H9 (cell line): ENCODE results near the gene DPP6. TPM values are rescaled to one million over a fixed set of nuclear protein-coding genes. Genes with fewer than 3 reads are reported as not detected.
A peak's percentile ranks its signal among the peaks of the same experiment; 100 is the strongest.

Source experiments
- DNase-seq: peaks from one replicate; pipeline ENCODE4 v3.0.0-alpha.2; 2017
- H2AFZ ChIP-seq: one replicate; pipeline ENCODE4 v1.6.1; 2013; ENCODE audit warnings: mild to moderate bottlenecking, low read length, control low read depth, moderate library complexity
- H2AK5ac ChIP-seq: 2 replicates; pipeline ENCODE4 v1.6.1; 2013; ENCODE audit warnings: low read length, control low read depth, mixed read lengths; ENCODE audit not compliant: insufficient read length
- H2BK120ac ChIP-seq: one replicate; pipeline ENCODE4 v1.6.1; 2013; ENCODE audit warnings: low read depth, mild to moderate bottlenecking, low read length, control low read depth, inconsistent platforms; ENCODE audit not compliant: poor library complexity, severe bottlenecking
- H2BK12ac ChIP-seq: 2 replicates; pipeline ENCODE4 v1.6.1; 2013; ENCODE audit warnings: low read length, control low read depth, mixed read lengths, low read depth; ENCODE audit not compliant: insufficient read length
- H2BK15ac ChIP-seq: 2 replicates; pipeline ENCODE4 v1.6.1; 2013; ENCODE audit warnings: low read depth, low read length, control low read depth
- H2BK20ac ChIP-seq: one replicate; pipeline ENCODE4 v1.6.1; 2013; ENCODE audit warnings: low read depth, mild to moderate bottlenecking, low read length, control low read depth, inconsistent platforms; ENCODE audit not compliant: poor library complexity, severe bottlenecking
- H2BK5ac ChIP-seq: 2 replicates; pipeline ENCODE4 v1.6.1; 2013; ENCODE audit warnings: low read length, control low read depth, mixed read lengths; ENCODE audit not compliant: insufficient read length
- H3K14ac ChIP-seq: 2 replicates; pipeline ENCODE4 v1.6.1; 2013; ENCODE audit warnings: low read length, control low read depth; ENCODE audit not compliant: insufficient read depth
- H3K18ac ChIP-seq: 2 replicates; pipeline ENCODE4 v1.6.1; 2013; ENCODE audit warnings: low read depth, mild to moderate bottlenecking, mixed read lengths, low read length, control low read depth; ENCODE audit not compliant: insufficient read length
- H3K23ac ChIP-seq: 2 replicates; pipeline ENCODE4 v1.6.1; 2013; ENCODE audit warnings: low read length, control low read depth, mixed read lengths, low read depth; ENCODE audit not compliant: insufficient read length
- H3K23me2 ChIP-seq: 2 replicates; pipeline ENCODE4 v1.6.1; 2013; ENCODE audit warnings: low read depth, mild to moderate bottlenecking, mixed read lengths, low read length, control low read depth; ENCODE audit not compliant: insufficient read length, poor library complexity, severe bottlenecking
- H3K27ac ChIP-seq: 2 replicates; pipeline ENCODE4 v1.5.1; 2013; ENCODE audit warnings: low read length, control low read depth, mixed read lengths, low read depth; ENCODE audit not compliant: insufficient read length
- H3K27me3 ChIP-seq: 2 replicates; pipeline ENCODE4 v1.6.1; 2013; ENCODE audit warnings: low read length, control low read depth, inconsistent platforms; ENCODE audit not compliant: insufficient read depth
- H3K4ac ChIP-seq: 2 replicates; pipeline ENCODE4 v1.6.1; 2013; ENCODE audit warnings: low read depth, mild to moderate bottlenecking, control low read depth, inconsistent platforms, low read length, moderate library complexity
- H3K4me1 ChIP-seq: 2 replicates; pipeline ENCODE4 v1.6.1; 2013; ENCODE audit warnings: low read length, control low read depth, inconsistent platforms; ENCODE audit not compliant: insufficient read depth
- H3K4me2 ChIP-seq: 2 replicates; pipeline ENCODE4 v1.6.1; 2013; ENCODE audit warnings: low read length, control low read depth, mixed read lengths; ENCODE audit not compliant: insufficient read length, insufficient read depth
- H3K56ac ChIP-seq: 2 replicates; pipeline ENCODE4 v1.6.1; 2013; ENCODE audit warnings: low read depth, mild to moderate bottlenecking, mixed read lengths, low read length, control low read depth; ENCODE audit not compliant: insufficient read length
- H3K79me1 ChIP-seq: 2 replicates; pipeline ENCODE4 v1.6.1; 2013; ENCODE audit warnings: low read depth, mild to moderate bottlenecking, moderate library complexity, low read length, control low read depth, inconsistent platforms; ENCODE audit not compliant: insufficient read depth, poor library complexity, severe bottlenecking
- H3K79me2 ChIP-seq: 2 replicates; pipeline ENCODE4 v1.6.1; 2013; ENCODE audit warnings: low read length, control low read depth, inconsistent platforms; ENCODE audit not compliant: insufficient read depth
- H3K9ac ChIP-seq: 2 replicates; pipeline ENCODE4 v1.6.1; 2013; ENCODE audit warnings: low read length, control low read depth, mixed read lengths; ENCODE audit not compliant: insufficient read length; ENCODE audit errors: extremely low read depth
- H3K9me3 ChIP-seq: one replicate; pipeline ENCODE4 v1.6.1; 2013; ENCODE audit warnings: low read depth, low read length, inconsistent platforms; ENCODE audit not compliant: control insufficient read depth
- H3T11ph ChIP-seq: one replicate; pipeline ENCODE4 v1.6.1; 2013; ENCODE audit warnings: mild to moderate bottlenecking, low read length, control low read depth, inconsistent platforms
- H4K20me1 ChIP-seq: one replicate; pipeline ENCODE4 v1.6.1; 2013; ENCODE audit not compliant: control insufficient read depth, insufficient read length, insufficient read depth
- H4K5ac ChIP-seq: 2 replicates; pipeline ENCODE4 v1.6.1; 2013; ENCODE audit warnings: low read depth, mild to moderate bottlenecking, mixed read lengths, low read length, control low read depth; ENCODE audit not compliant: insufficient read length
- H4K8ac ChIP-seq: replicated peaks from 2 replicates; pipeline ENCODE4 v1.6.1; 2013; ENCODE audit warnings: low read length, control low read depth, mixed read lengths, low read depth; ENCODE audit not compliant: insufficient read length
- H4K91ac ChIP-seq: 2 replicates; pipeline ENCODE4 v1.6.1; 2013; ENCODE audit warnings: low read depth, mild to moderate bottlenecking, moderate library complexity, mixed read lengths, low read length, control low read depth; ENCODE audit not compliant: insufficient read length
- H3K27ac Mint-ChIP-seq, 3 experiments: 2 replicates in 2 of 3; 3 replicates in 1 of 3; pipeline ENCODE4 v1.8.0; 2020 to 2021; ENCODE audit warnings: mixed read lengths in 3 of 3, mild to moderate bottlenecking in 1 of 3, moderate library complexity in 1 of 3
- H3K27me3 Mint-ChIP-seq: 2 replicates; pipeline ENCODE4 v1.8.0; 2021; ENCODE audit warnings: low read depth, mild to moderate bottlenecking, moderate library complexity, mixed read lengths
- H3K36me3 Mint-ChIP-seq, 3 experiments: 2 replicates in 2 of 3; 3 replicates in 1 of 3; pipeline ENCODE4 v1.8.0; 2020 to 2021; ENCODE audit warnings: low read depth in 3 of 3, mixed read lengths in 3 of 3; ENCODE audit not compliant: insufficient read depth in 1 of 3
- H3K4me1 Mint-ChIP-seq, 2 experiments: 2 replicates each; pipeline ENCODE4 v1.8.0; 2020; ENCODE audit warnings: mixed read lengths in 2 of 2
- H3K4me3 Mint-ChIP-seq, 2 experiments: 2 replicates in 1 of 2; 3 replicates in 1 of 2; pipeline ENCODE4 v1.8.0; 2020 to 2021; ENCODE audit warnings: mild to moderate bottlenecking in 2 of 2, mixed read lengths in 2 of 2, moderate library complexity in 1 of 2
- H3K9me3 Mint-ChIP-seq, 2 experiments: 2 replicates in 1 of 2; 3 replicates in 1 of 2; pipeline ENCODE4 v1.8.0; 2020; ENCODE audit warnings: mild to moderate bottlenecking in 2 of 2, mixed read lengths in 2 of 2, moderate library complexity in 1 of 2
- CTCF ChIP-seq: fragments of 200-600 bp; sonication (generic); conservative IDR thresholded peaks from 3 replicates; pipeline ENCODE4 v1.8.0; 2021; ENCODE audit warnings: antibody characterized with exemption, mild to moderate bottlenecking
- WGBS: extraction: QIAGEN DNeasy Blood & Tissue Kit; methylation state at CpG from one replicate; pipeline ENCODE4 v1.1.7; 2013; ENCODE audit warnings: missing lambda C conversion rate, low lambda C conversion rate, mixed read lengths; ENCODE audit not compliant: insufficient read length; ENCODE audit errors: extremely low coverage; 5-methylcytosine and 5-hydroxymethylcytosine counted together
- total RNA-seq: library from RNA; stranded (reverse); gene quantifications from 2 replicates; pipeline ENCODE4 v1.2.1, GENCODE V29; 2021

Gene DPP6
- total RNA-seq, 1 experiment from 2014 or later, result 4.5 TPM

DNA sequence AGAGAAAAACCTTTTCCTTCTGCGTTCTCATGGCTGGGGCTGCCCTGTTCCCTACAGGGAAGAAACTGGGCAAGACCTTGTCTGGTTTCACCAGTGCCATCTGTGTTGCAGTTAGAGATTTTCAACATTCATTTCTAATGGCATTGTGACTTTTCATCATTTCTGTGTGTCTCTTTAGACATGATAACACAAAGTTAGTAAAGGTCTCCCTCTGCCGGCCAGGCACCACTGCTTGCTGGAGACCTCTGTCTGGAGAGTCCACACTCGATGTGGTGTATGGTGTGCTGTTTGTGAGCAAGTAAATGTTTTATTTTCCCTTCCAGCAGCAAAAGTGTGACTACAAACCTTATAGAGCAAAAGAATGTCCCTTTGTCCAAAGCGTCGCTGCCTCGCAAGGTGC, 737.2 kb downstream of the DPP6 start:
- H2BK15ac ChIP-seq, result no peak overlapping the region
- no peaks in the 10 kb centered on the region for H3K79me1 ChIP-seq
- H3K27ac ChIP-seq, result no peak overlapping the region
- H2AK5ac ChIP-seq, result no peak overlapping the region
- peaks cover 3 to 9% of the 10 kb centered on the region in 2 experiments; a peak in 4 of 5 replicates for H3K9me3 Mint-ChIP-seq
- peak; percentile 79 for TF ChIP-seq CTCF
- no peak overlapping the region for H4K91ac ChIP-seq
- H2BK120ac ChIP-seq, result no peak overlapping the region
- H3K9me3 ChIP-seq, result no peaks in the 10 kb centered on the region
- H3K27me3 Mint-ChIP-seq, result peaks cover 15% of the 10 kb centered on the region
- no peaks in the 10 kb centered on the region for H3K27me3 ChIP-seq
- no peak overlapping the region for H3T11ph ChIP-seq
- no peak overlapping the region for H3K9ac ChIP-seq
- H4K5ac ChIP-seq, result no peak overlapping the region
- peaks cover under 1% of the 10 kb centered on the region in 2 experiments; a peak in 3 of 4 replicates for H3K4me1 Mint-ChIP-seq
- peaks cover 0 to 4% (median 0%) of the 10 kb centered on the region in 3 experiments; a peak in 3 of 7 replicates for H3K36me3 Mint-ChIP-seq
- no CpG with 5 or more reads among the region's 6 CpGs for WGBS
- H3K23me2 ChIP-seq, result peaks cover 2% of the 10 kb centered on the region
- H3K18ac ChIP-seq, result no peak overlapping the region
- H2BK20ac ChIP-seq, result no peak overlapping the region
- no peak overlapping the region for H3K4me2 ChIP-seq
- DNase-seq, result no peak
- H4K8ac ChIP-seq, result no peak overlapping the region
- H3K4ac ChIP-seq, result no peak overlapping the region
- H3K23ac ChIP-seq, result no peak overlapping the region
- H3K27ac Mint-ChIP-seq, result no peak overlapping the region
- H2BK5ac ChIP-seq, result no peak overlapping the region
- no peak overlapping the region for H2BK12ac ChIP-seq
- H3K4me3 Mint-ChIP-seq, result no peak overlapping the region
- no peak overlapping the region for H2AFZ ChIP-seq
- H3K4me1 ChIP-seq, result no peaks in the 10 kb centered on the region
- H4K20me1 ChIP-seq, result no peaks in the 10 kb centered on the region
- no peak overlapping the region for H3K14ac ChIP-seq
- no peak overlapping the region for H3K56ac ChIP-seq
- no peaks in the 10 kb centered on the region for H3K79me2 ChIP-seq
